ENCODE results near the gene SH2D4B.

The SH2D4B gene

DNA sequence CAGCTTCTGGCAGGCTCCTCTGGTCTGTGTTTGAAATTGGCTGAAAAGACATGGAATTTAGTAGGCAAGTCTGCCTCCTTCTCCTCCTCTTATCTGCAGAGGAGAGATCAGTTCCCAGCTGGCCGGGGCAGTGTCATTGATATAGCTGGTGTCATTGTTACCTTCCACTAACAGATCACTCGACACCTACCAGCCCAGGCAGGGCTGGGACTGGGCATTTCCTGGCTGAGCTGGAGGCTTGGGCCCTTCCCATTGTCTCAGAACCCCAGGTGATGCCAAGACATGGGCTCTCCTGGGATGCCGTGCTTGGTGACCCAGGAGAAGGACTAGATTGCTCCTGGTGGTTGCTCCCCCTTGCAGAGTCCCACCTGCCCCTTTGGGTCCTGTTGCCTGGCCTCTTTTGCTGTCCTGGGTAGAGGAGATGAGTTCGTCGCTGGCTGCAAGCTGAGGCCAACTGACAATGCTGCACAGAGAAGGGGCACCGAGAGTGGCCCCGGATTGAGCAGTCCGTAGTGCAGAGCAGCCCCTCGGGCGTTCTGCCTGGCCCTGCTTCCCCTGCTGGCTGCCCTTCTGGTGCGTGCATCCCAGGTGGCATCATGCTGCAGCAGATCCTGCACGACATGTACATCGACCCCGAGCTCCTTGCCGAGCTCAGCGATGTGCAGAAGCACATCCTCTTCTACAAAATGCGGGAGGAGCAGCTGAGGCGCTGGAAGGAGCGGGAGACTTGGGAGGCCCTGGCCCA lies at the start of gene SH2D4B:
SH2D4B (plus strand) TSS at position 167 of the 745 bp plus-strand sequence; CDS start at position 597, 430 bp downstream.
- TF ChIP-seq, protein P1, sequence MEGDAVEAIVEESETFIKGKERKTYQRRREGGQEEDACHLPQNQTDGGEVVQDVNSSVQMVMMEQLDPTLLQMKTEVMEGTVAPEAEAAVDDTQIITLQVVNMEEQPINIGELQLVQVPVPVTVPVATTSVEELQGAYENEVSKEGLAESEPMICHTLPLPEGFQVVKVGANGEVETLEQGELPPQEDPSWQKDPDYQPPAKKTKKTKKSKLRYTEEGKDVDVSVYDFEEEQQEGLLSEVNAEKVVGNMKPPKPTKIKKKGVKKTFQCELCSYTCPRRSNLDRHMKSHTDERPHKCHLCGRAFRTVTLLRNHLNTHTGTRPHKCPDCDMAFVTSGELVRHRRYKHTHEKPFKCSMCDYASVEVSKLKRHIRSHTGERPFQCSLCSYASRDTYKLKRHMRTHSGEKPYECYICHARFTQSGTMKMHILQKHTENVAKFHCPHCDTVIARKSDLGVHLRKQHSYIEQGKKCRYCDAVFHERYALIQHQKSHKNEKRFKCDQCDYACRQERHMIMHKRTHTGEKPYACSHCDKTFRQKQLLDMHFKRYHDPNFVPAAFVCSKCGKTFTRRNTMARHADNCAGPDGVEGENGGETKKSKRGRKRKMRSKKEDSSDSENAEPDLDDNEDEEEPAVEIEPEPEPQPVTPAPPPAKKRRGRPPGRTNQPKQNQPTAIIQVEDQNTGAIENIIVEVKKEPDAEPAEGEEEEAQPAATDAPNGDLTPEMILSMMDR (IDR thresholded peaks at IDR 0.05), result no peak
- Mint-ChIP-seq H3K4me3 (peak within 1 kb of the TSS; percentile 9), H3K9me3 (peaks cover 25% of the 10 kb centered on the region), H3K27ac (peak within 1 kb of the TSS; percentile 86), H3K4me1 (peaks cover 42% of the 10 kb centered on the region), H3K36me3 (ENCODE audit: low read depth) (peaks cover 15% of the 10 kb centered on the region), H3K27me3 (ENCODE audit: low read depth, poor library complexity) (peaks cover 18% of the 10 kb centered on the region)
- no peak for DNase-seq

DNA sequence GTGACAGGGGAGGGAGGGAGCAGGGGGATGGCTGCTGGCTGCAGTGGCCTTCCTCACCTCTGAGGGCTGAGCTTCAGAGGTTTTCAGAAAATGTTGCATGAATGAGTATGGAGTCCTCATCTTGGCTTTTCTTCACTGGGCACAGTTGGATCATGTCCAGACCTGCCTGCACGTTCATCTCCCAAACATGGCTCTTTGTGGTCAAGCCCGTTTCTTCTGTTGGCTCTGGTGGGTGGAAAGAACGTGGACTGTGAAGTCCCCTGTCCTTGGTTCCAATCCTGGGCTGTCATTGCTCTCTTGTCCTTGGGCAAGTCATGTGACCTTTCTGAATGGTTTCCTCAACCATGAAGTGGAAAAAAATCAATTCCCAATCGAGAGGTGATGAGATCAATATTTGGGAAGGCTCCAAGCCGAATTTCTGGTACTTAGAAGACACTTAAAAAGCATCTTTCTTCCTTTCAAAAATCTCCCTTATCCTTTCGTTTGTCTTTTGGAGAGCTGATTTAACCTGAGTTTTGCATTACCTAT lies 49.1 kb upstream of the SH2D4B start:
- DNase-seq, result no peak

DNA sequence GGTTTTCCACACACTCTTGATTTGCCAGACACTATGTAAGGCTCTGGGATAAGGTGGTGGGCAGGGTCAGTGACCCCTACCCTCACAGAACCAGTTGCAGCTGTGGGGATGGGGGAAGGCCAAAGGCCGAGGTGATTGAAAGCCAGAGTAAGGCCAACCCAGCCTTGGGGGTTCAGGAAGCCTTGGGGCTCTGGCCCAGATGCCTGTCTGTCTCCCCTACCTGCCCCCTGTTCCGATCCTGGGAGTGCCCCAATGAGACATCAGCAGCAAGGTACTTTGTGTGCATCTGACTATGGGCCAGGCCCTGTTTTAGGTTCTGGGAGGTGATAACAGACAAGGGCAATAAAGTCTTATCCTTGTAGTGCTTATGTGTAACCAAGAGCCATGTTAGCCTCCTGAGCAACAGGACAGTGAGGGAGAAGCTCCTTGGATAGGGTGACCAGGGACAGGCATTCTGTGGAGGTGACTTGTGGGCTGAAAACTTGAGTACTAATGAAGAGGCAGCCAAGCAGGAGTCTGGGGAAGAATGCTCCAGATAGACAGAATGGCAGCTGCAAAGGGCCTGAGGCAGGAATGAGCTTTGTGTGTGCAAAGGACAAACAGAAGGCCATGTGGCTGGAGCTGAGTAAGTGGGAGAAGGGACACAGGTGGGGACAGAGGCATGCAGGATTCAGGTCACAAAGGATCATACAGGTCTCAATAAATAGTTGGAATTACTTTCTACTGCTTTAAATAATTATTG lies 48.2 kb upstream of the SH2D4B start:
- Mint-ChIP-seq H3K27me3 (ENCODE audit: low read depth, poor library complexity) (no peaks in the 10 kb centered on the region), H3K4me1 (peaks cover 52% of the 10 kb centered on the region), H3K9me3 (no peaks in the 10 kb centered on the region), H3K4me3 (no peak overlapping the region), H3K27ac (no peak overlapping the region), H3K36me3 (ENCODE audit: low read depth) (peaks cover 64% of the 10 kb centered on the region)
- TF ChIP-seq, protein P1 (IDR thresholded peaks at IDR 0.05), result no peak
- no peak for DNase-seq

More for the DNA sequence above, 49.1 kb upstream of the SH2D4B start:
- Mint-ChIP-seq H3K27ac (peak overlapping the region; percentile 66), H3K4me1 (peaks cover 55% of the 10 kb centered on the region), H3K4me3 (no peak overlapping the region), H3K27me3 (ENCODE audit: low read depth, poor library complexity) (no peaks in the 10 kb centered on the region), H3K9me3 (no peaks in the 10 kb centered on the region), H3K36me3 (ENCODE audit: low read depth) (peaks cover 58% of the 10 kb centered on the region)
- TF ChIP-seq, protein P1 (IDR thresholded peaks at IDR 0.05), result no peak

DNA sequence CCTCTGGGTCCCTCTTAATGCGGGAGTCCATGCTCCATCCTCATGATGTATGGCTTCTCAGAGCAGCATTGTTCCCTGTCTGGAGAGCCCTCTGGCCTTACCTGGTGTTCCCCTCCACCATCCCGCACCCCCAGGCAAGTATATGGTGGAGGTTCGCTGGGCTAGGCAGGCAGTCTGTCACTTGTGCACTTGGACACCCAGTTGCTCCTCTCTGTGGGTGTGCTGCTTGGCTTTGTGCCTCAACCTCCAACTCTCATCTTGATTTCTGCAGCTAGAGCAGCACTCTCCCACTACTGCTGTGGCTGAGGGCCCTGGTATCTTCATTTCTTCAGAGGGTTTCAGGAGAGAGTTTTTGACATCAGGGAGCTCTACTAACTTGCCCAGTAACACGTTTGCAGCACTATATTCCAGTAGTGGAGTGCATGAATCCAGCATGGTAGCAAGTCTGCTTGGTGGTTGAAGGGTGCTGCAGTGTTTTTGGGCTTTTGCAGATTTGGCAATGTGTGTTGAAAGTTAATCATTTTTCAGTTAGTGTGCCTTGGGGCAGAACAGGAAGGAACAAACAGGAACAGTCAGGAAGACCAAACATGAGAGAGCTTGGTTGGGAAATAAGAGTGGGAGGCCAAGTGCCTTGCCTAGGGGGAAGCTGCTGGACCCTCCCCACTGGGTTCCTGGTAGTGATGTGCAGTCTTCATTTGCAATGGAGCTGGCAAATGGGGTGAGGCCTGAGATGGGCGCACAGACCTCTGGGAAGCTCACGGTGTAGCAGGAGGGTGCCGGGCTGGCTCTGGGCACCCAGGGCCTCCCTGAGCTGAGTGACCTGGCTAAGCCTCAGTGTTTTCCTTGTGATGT lies 46.2 kb upstream of the SH2D4B start:
- no peak overlapping the region for H3K4me3 Mint-ChIP-seq
- DNase-seq, result no peak
- peaks cover 78% of the 10 kb centered on the region for H3K36me3 Mint-ChIP-seq (ENCODE audit: low read depth)
- TF ChIP-seq, protein P1 (IDR thresholded peaks at IDR 0.05), result no peak
- H3K9me3 Mint-ChIP-seq, result peaks cover 17% of the 10 kb centered on the region
- H3K27me3 Mint-ChIP-seq (ENCODE audit: low read depth, poor library complexity), result no peaks in the 10 kb centered on the region
- H3K4me1 Mint-ChIP-seq, result peaks cover 33% of the 10 kb centered on the region
- H3K27ac Mint-ChIP-seq, result no peak overlapping the region

DNA sequence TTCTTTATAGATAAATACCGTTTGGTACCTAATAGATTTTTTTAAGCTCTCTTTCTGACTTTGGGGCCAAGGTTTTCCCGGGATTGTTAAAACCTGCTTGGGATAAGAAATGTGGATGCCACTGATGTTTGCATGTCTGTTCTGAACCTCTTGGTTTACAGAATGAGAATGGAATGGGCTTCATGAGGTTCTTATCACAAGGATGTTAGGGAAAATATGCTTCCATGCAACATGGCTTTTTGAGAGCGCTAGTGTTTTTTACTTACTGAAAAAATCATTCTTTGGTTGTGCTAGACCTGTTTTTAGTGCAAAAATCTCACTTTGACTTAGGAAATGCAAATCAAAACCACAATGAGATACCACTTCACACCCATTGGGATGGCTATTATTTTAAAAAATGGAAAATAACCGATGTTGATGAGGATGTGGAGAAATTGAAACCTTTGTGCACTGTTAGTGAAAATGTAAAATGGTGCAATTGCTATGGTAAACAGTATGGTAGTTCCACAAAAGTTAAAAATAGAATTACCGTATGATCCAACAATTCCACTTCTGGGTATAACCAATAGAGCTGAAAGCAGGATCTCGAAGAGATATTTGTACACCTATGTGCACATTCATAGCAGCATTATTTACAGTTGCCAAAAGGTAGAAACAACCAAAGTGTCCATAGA lies 44.7 kb upstream of the SH2D4B start:
- TF ChIP-seq, protein P1 (IDR thresholded peaks at IDR 0.05), result no peak
- Mint-ChIP-seq H3K36me3 (ENCODE audit: low read depth) (peaks cover 90% of the 10 kb centered on the region), H3K4me3 (no peak overlapping the region), H3K27ac (peak overlapping the region; percentile 82), H3K9me3 (peaks cover 23% of the 10 kb centered on the region), H3K4me1 (peaks cover 23% of the 10 kb centered on the region), H3K27me3 (ENCODE audit: low read depth, poor library complexity) (no peaks in the 10 kb centered on the region)
- DNase-seq, result no peak

Data from nephron progenitor cell (in vitro differentiated cells).